Gastroesophageal sphincter (tissue), 3 donors: ENCODE results near the gene PIK3C2G.

Experiments
- EP300 ChIP-seq: sonication (generic); formaldehyde crosslinking; IDR thresholded peaks from one replicate; pipeline ENCODE4 v1.6.1; 2017; ENCODE audit warnings: antibody characterized with exemption, mild to moderate bottlenecking
- TF ChIP-seq, protein P1 (sequence below), 4 experiments: fragments of 200-600 bp in 2 of 4; fragments of 450-650 bp in 2 of 4; sonication (generic) in 1 of 4; IDR thresholded peaks; one replicate each; pipeline ENCODE4 v1.5.1; 2017 to 2019; ENCODE audit warnings: antibody characterized with exemption in 4 of 4, mild to moderate bottlenecking in 2 of 4, moderate library complexity in 2 of 4

- no peak for TF ChIP-seq EP300
- TF ChIP-seq, protein P1, sequence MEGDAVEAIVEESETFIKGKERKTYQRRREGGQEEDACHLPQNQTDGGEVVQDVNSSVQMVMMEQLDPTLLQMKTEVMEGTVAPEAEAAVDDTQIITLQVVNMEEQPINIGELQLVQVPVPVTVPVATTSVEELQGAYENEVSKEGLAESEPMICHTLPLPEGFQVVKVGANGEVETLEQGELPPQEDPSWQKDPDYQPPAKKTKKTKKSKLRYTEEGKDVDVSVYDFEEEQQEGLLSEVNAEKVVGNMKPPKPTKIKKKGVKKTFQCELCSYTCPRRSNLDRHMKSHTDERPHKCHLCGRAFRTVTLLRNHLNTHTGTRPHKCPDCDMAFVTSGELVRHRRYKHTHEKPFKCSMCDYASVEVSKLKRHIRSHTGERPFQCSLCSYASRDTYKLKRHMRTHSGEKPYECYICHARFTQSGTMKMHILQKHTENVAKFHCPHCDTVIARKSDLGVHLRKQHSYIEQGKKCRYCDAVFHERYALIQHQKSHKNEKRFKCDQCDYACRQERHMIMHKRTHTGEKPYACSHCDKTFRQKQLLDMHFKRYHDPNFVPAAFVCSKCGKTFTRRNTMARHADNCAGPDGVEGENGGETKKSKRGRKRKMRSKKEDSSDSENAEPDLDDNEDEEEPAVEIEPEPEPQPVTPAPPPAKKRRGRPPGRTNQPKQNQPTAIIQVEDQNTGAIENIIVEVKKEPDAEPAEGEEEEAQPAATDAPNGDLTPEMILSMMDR (IDR thresholded peaks at IDR 0.05) = no peak
Observed at GRCh38 chr12:18285161-18285560, 23.8 kb downstream of the PIK3C2G start.
